ENCODE results near the gene CELF2.

Gene CELF2

GRCh38 chr10:11240641-11241040, 223.0 kb downstream of the CELF2 start:
- CTCF ChIA-PET, result no interaction called here
- no peak for TF ChIP-seq CTCF (conservative IDR thresholded peaks at IDR 0.05; ENCODE audit: low read depth)
- DNase-seq (ENCODE audit: low spot score), result no peak
- POLR2A ChIA-PET (ENCODE audit: low non-redundant PET), result no interaction called here
- no peak overlapping the region for H3K27ac ChIP-seq

GRCh38 chr10:11242443-11243387, 225.0 kb downstream of the CELF2 start:
- POLR2A ChIA-PET (ENCODE audit: low non-redundant PET), result no interaction called here
- DNase-seq (ENCODE audit: low spot score), result no peak
- TF ChIP-seq CTCF (conservative IDR thresholded peaks at IDR 0.05; ENCODE audit: low read depth), result no peak
- CTCF ChIA-PET, result no interaction called here
- no peak overlapping the region for H3K27ac ChIP-seq

- ChIA-PET POLR2A (ENCODE audit: low non-redundant PET) (no interaction called here), CTCF (no interaction called here)
- no peak for DNase-seq (ENCODE audit: low spot score)
- H3K27ac ChIP-seq, result no peak overlapping the region
- no peak for TF ChIP-seq CTCF (conservative IDR thresholded peaks at IDR 0.05; ENCODE audit: low read depth)
Measured at GRCh38 chr10:11243425-11244222, 226.0 kb downstream of the CELF2 start.

- ChIA-PET POLR2A (ENCODE audit: low non-redundant PET) (no interaction called here), CTCF (interaction anchor here (0.6 kb wide), 1 partner anchor 1910 kb away, joined by 6 read pairs; no protein-coding TSS in a partner anchor)
- no peak for TF ChIP-seq CTCF (conservative IDR thresholded peaks at IDR 0.05; ENCODE audit: low read depth)
- DNase-seq (ENCODE audit: low spot score), result no peak
- no peak overlapping the region for H3K27ac ChIP-seq
Measured at GRCh38 chr10:11245095-11245479, 227.4 kb downstream of the CELF2 start.

- DNase-seq (ENCODE audit: low spot score), result peak; percentile 4
- H3K27ac ChIP-seq, result no peak overlapping the region
- POLR2A ChIA-PET (ENCODE audit: low non-redundant PET), result no interaction called here
- TF ChIP-seq CTCF (conservative IDR thresholded peaks at IDR 0.05; ENCODE audit: low read depth), result no peak
- CTCF ChIA-PET, result interaction anchor here (0.6 kb wide), 1 partner anchor 1910 kb away, joined by 6 read pairs; no protein-coding TSS in a partner anchor
Measured at GRCh38 chr10:11245510-11245909, 227.8 kb downstream of the CELF2 start.

- CTCF ChIA-PET, result no interaction called here
- DNase-seq (ENCODE audit: low spot score), result no peak
- TF ChIP-seq CTCF (conservative IDR thresholded peaks at IDR 0.05; ENCODE audit: low read depth), result no peak
- H3K27ac ChIP-seq, result no peak overlapping the region
- POLR2A ChIA-PET (ENCODE audit: low non-redundant PET), result no interaction called here
Measured at GRCh38 chr10:11245981-11246590, 228.4 kb downstream of the CELF2 start.

Measured in RWPE1 (cell line).